C4-2B (cell line): ENCODE measurements around the gene SLC24A1.

Experiments
- CTCF ChIP-seq: fragments of 450-650 bp; conservative IDR thresholded peaks from 2 replicates; pipeline ENCODE4 v1.5.1; 2017; ENCODE audit warnings: mild to moderate bottlenecking
- ZFX ChIP-seq: fragments of 450-650 bp; IDR thresholded peaks from 2 replicates; pipeline ENCODE4 v1.6.1; 2017

GRCh38 chr15:65626856-65627255 lies 5.1 kb downstream of the SLC24A1 start:
- TF ChIP-seq CTCF (no peak), ZFX (no peak)
